K562 (cell line): ENCODE data around the gene ARMC8.

ENCODE experiments used
- EZH2 ChIP-seq: IDR thresholded peaks from 2 replicates; pipeline ENCODE4 v1.6.1; 2012; ENCODE audit warnings: low read depth, mild to moderate bottlenecking, inconsistent platforms, low read length, borderline replicate concordance
- POLR2A ChIP-seq: fragments of 450-650 bp; conservative IDR thresholded peaks from 2 replicates; pipeline ENCODE4 v1.6.1; 2016
- TBP ChIP-seq: optimal IDR thresholded peaks from 2 replicates; pipeline ENCODE3; 2011; ENCODE audit warnings: low read depth, low read length, improper control_type of control experiment
- ZNF146 ChIP-seq: IDR thresholded peaks from one replicate; pipeline ENCODE4 v1.6.1; 2018; ENCODE audit warnings: missing compliant biosample characterization; ENCODE audit not compliant: unreplicated experiment
- ZNF696 ChIP-seq: fragments of 250-450 bp; sonication (Bioruptor Pico); conservative IDR thresholded peaks from 2 replicates; pipeline ENCODE4 v1.4.0; 2020; ENCODE audit warnings: mild to moderate bottlenecking, moderate library complexity

GRCh38 chr3:138200424-138200823, 13.3 kb downstream of the ARMC8 start:
- TF ChIP-seq POLR2A (no peak), EZH2 (no peak), ZNF696 (CRISPR knock-in tag) (no peak), TBP (no peak), ZNF146 (CRISPR knock-in tag) (no peak)
